Fibroblast of lung (primary cell): Measurements from ENCODE around the gene MT1H.

Experiments used
- EZH2 ChIP-seq: IDR thresholded peaks from 2 replicates; pipeline ENCODE4 v1.5.1; 2012; ENCODE audit warnings: low read length, control low read depth, mild to moderate bottlenecking; ENCODE audit errors: missing control alignments
- TF ChIP-seq, protein P1 (sequence below), 2 donors: IDR thresholded peaks in 1 of 2; conservative IDR thresholded peaks in 1 of 2; 1 replicate in 1 of 2; 2 replicates in 1 of 2; pipeline ENCODE4 v1.5.1; 2011 to 2012; ENCODE audit warnings: low read length in 2 of 2, control low read depth in 1 of 2, inconsistent platforms in 1 of 2, low read depth in 1 of 2, mild to moderate bottlenecking in 1 of 2

DNA sequence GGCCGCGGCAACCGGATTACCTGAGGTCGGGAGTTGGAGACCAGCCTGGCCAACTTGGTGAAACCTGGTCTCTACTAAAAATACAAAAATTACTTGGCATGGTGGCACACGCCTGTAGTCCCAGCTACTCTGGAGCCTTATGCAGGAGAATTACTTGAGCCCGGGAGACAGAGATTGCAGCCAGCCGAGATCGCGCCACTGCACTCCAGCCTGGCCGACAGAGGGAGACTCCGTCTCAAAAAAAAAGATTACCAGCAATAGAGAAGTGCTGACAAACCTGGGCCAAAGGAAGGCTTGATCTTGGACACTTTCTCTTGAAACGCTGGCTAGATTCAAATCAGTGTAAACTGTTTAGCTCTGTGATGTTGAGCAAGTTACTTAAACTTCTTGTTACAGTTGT is 4.3 kb downstream of the MT1H start:
- TF ChIP-seq, protein P1, sequence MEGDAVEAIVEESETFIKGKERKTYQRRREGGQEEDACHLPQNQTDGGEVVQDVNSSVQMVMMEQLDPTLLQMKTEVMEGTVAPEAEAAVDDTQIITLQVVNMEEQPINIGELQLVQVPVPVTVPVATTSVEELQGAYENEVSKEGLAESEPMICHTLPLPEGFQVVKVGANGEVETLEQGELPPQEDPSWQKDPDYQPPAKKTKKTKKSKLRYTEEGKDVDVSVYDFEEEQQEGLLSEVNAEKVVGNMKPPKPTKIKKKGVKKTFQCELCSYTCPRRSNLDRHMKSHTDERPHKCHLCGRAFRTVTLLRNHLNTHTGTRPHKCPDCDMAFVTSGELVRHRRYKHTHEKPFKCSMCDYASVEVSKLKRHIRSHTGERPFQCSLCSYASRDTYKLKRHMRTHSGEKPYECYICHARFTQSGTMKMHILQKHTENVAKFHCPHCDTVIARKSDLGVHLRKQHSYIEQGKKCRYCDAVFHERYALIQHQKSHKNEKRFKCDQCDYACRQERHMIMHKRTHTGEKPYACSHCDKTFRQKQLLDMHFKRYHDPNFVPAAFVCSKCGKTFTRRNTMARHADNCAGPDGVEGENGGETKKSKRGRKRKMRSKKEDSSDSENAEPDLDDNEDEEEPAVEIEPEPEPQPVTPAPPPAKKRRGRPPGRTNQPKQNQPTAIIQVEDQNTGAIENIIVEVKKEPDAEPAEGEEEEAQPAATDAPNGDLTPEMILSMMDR (conservative IDR thresholded peaks at IDR 0.05 in 1 of 2, IDR thresholded peaks at IDR 0.05 in 1 of 2; ENCODE audit: low read depth in 1 of 2, low read length in 2 of 2), result peak; percentile 63
- no peak for TF ChIP-seq EZH2
